ENCODE measurements around the gene LTA.

GRCh38 chr6:31540640-31541039 is 31.4 kb upstream of the LTA start:
- no peak for TF ChIP-seq POLR2AphosphoS5 (IDR thresholded peaks at IDR 0.05; ENCODE audit: low read depth, low read length)
- no peak for TF ChIP-seq TAF1 (IDR thresholded peaks at IDR 0.05; ENCODE audit: borderline replicate concordance, insufficient read depth, low read length)
- no peak for TF ChIP-seq REST (IDR thresholded peaks at IDR 0.05; ENCODE audit: insufficient read depth in 1 of 2, low read depth in 2 of 2, low read length in 2 of 2)
- TF ChIP-seq SIN3A (IDR thresholded peaks at IDR 0.05; ENCODE audit: borderline replicate concordance, insufficient read depth, low read length), result no peak
- no peak for TF ChIP-seq FOXP2 (optimal IDR thresholded peaks at IDR 0.05; ENCODE audit: borderline replicate concordance, extremely low read depth, extremely low read length, insufficient read depth)
